Measurements from ENCODE around the gene LRRFIP1.

Gene LRRFIP1

DNA sequence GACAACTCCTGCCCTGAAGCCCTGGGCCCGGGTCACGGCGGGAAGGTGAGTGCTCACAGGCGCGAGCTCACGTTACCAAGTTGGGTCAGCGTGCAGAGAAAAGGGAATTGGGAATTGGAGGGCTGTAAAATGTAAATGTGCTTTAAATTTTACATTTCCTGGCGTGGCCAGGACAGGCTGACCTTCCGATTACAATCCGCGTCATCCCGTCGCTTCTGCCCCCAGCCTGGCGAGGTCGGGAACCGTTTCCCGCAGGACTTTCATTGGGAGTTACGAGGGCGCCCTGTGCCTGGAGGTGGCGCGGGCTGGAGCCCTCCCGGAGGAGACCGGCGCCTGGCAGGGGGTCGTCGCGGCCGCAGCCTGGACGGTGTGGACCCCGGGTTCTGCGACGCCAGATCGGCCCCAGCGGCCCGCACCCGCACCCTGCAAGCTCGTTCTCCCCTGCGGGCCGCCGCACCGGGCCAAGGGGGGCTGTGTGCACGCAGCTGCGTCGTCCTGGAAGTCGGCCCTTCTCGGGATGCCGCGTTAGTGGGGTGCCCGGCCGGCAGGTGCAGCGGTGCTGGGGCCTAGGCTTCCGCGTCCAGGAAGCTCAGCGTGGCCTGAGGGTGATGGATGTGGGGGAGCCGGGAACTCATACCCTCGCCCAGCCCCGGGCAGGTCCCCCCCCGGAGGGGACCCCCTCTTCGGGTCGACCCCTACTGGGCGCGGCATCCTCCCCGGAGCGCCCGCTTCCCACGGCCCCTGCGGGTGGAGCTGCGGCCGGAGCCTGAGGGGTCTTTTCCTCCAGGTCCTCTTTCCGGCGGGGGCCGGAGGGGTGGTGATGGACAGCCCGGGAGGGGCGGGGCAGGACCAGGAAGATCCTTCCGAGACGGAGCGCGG lies 63.9 kb downstream of the LRRFIP1 start:
- H4K20me1 ChIP-seq (ENCODE audit: insufficient read depth, low read length) = no peaks in the 10 kb centered on the region
- H3K36me3 ChIP-seq (replicated peaks; ENCODE audit: insufficient read depth, low read length) = no peaks in the 10 kb centered on the region
- H3K4me1 ChIP-seq (ENCODE audit: low read length) = peaks cover 10% of the 10 kb centered on the region
- no peaks in the 10 kb centered on the region for H3K27me3 ChIP-seq (replicated peaks; ENCODE audit: insufficient read depth, low read length)
- H3K27ac ChIP-seq (ENCODE audit: low read length) = no peak overlapping the region; the same call in 1 of the 2 replicates
- peak overlapping the region; percentile 71 for H3K4me3 ChIP-seq (ENCODE audit: low read length)
- H3F3A ChIP-seq (ENCODE audit: insufficient read depth, low read length) = peaks cover 29% of the 10 kb centered on the region
- H3K4me2 ChIP-seq (ENCODE audit: low read depth, low read length) = peak overlapping the region; percentile 97
- peaks cover 40% of the 10 kb centered on the region for H3K79me2 ChIP-seq (ENCODE audit: low read length)
- H2AFZ ChIP-seq (ENCODE audit: low read length) = peak overlapping the region; percentile 76; the same call in 1 of the 2 replicates
- no peaks in the 10 kb centered on the region for H3K9me3 ChIP-seq (replicated peaks; ENCODE audit: insufficient read depth, low read length)
- peak overlapping the region; percentile 68 for H3K9ac ChIP-seq (ENCODE audit: low read length)
- TF ChIP-seq, protein P1, sequence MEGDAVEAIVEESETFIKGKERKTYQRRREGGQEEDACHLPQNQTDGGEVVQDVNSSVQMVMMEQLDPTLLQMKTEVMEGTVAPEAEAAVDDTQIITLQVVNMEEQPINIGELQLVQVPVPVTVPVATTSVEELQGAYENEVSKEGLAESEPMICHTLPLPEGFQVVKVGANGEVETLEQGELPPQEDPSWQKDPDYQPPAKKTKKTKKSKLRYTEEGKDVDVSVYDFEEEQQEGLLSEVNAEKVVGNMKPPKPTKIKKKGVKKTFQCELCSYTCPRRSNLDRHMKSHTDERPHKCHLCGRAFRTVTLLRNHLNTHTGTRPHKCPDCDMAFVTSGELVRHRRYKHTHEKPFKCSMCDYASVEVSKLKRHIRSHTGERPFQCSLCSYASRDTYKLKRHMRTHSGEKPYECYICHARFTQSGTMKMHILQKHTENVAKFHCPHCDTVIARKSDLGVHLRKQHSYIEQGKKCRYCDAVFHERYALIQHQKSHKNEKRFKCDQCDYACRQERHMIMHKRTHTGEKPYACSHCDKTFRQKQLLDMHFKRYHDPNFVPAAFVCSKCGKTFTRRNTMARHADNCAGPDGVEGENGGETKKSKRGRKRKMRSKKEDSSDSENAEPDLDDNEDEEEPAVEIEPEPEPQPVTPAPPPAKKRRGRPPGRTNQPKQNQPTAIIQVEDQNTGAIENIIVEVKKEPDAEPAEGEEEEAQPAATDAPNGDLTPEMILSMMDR (IDR thresholded peaks at IDR 0.05; ENCODE audit: low read length) = no peak
- TF ChIP-seq EZH2phosphoT487 (IDR thresholded peaks at IDR 0.05; ENCODE audit: low read length) (no peak), EZH2 (optimal IDR thresholded peaks at IDR 0.05; ENCODE audit: low read depth, low read length) (no peak)
- H3K9me2 ChIP-seq (replicated peaks; ENCODE audit: insufficient read depth, low read length) = no peaks in the 10 kb centered on the region
- peak; percentile 38 for DNase-seq

DNA sequence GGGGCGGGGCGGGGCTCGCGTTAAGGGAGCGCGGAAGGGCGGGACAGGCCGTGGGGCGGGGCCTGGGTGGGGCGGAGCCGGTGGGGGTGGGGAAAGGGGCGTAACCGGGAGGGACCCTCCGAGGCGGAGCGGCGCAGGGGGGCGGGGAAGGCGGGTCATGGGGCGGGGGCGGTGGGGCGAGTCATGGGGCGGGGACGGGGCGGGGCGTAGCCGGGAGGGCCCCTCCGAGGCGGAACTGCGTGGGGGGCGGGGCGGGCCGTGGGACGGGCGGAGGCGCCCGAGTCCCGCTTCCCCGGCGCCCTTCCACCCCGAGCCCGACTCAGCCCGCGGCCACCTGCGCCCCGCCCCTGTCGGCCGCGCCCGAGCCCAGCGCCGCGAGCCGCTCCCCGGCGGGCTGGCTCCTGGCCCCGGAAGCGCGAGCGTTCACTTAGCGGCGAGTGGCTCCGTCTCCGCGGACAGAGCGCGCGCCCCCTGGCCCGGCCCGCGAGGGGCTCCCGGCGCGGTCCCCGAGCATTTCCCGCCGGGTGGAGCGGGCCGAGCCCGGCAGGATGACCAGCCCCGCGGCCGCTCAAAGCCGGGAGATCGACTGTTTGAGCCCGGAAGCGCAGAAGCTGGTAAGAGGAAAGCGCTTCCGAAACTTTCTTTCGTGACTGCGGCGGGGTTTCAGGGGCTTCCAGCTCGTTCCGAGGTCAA lies 64.7 kb downstream of the LRRFIP1 start:
- Histone ChIP-seq H3K79me2 (ENCODE audit: low read length) (peaks cover 46% of the 10 kb centered on the region), H2AFZ (ENCODE audit: low read length) (no peak overlapping the region), H3K9ac (ENCODE audit: low read length) (peak overlapping the region; percentile 98), H3F3A (ENCODE audit: insufficient read depth, low read length) (peaks cover 37% of the 10 kb centered on the region), H3K4me1 (ENCODE audit: low read length) (peaks cover 15% of the 10 kb centered on the region), H3K27ac (ENCODE audit: low read length) (peak overlapping the region; percentile 100), H3K9me2 (replicated peaks; ENCODE audit: insufficient read depth, low read length) (no peaks in the 10 kb centered on the region), H3K27me3 (replicated peaks; ENCODE audit: insufficient read depth, low read length) (no peaks in the 10 kb centered on the region), H3K9me3 (replicated peaks; ENCODE audit: insufficient read depth, low read length) (no peaks in the 10 kb centered on the region), H4K20me1 (ENCODE audit: insufficient read depth, low read length) (no peaks in the 10 kb centered on the region), H3K4me3 (ENCODE audit: low read length) (peak overlapping the region; percentile 91), H3K4me2 (ENCODE audit: low read depth, low read length) (peak overlapping the region; percentile 99), H3K36me3 (replicated peaks; ENCODE audit: insufficient read depth, low read length) (no peaks in the 10 kb centered on the region)
- peak; percentile 92 for DNase-seq
- TF ChIP-seq, protein P1 (IDR thresholded peaks at IDR 0.05; ENCODE audit: low read length) = no peak
- no peak for TF ChIP-seq EZH2 (optimal IDR thresholded peaks at IDR 0.05; ENCODE audit: low read depth, low read length)

DNA sequence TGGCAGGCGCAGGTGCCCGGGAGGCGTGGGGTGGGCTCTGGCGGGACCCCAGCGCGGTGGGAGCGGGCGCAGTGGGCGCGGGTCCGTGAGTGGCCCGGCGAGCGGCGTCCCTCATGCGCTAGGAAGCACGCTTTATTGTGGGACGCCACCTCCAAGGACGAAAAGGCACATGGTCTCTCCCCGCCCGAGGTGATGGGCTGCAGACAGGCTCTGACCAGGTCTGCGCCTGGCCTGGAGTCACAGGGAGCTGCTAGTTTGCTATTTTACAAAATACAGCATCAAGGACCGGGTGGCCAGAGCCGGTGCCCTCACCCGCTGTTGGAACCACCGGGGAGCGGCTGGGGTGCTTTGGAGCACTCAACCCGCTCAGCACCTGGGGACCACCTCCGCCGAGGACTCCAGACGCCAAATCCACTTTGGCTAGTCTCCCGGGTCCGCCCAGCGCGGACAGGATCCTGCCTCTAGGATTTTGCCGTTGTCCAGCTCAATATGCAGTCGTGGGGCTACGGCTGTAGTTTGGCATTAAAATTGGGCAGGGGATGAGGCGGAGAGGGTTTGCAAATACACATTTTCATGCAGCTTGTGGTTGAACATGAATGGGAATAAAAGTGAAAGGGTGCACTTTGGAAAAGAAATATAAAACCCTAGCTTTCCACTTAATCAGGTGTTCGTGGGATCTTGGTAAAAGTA lies 65.4 kb downstream of the LRRFIP1 start:
- TF ChIP-seq, protein P1 (IDR thresholded peaks at IDR 0.05; ENCODE audit: low read length) = no peak
- TF ChIP-seq EZH2phosphoT487 (IDR thresholded peaks at IDR 0.05; ENCODE audit: low read length) (no peak), EZH2 (optimal IDR thresholded peaks at IDR 0.05; ENCODE audit: low read depth, low read length) (no peak)
- peaks cover 52% of the 10 kb centered on the region for H3K79me2 ChIP-seq (ENCODE audit: low read length)
- no peaks in the 10 kb centered on the region for H3K9me3 ChIP-seq (replicated peaks; ENCODE audit: insufficient read depth, low read length)
- H3K4me3 ChIP-seq (ENCODE audit: low read length) = peak overlapping the region; percentile 91
- H2AFZ ChIP-seq (ENCODE audit: low read length) = no peak overlapping the region
- H3K9ac ChIP-seq (ENCODE audit: low read length) = peak overlapping the region; percentile 98
- peak overlapping the region; percentile 100 for H3K27ac ChIP-seq (ENCODE audit: low read length)
- H3K36me3 ChIP-seq (replicated peaks; ENCODE audit: insufficient read depth, low read length) = no peaks in the 10 kb centered on the region
- H3K4me1 ChIP-seq (ENCODE audit: low read length) = peaks cover 22% of the 10 kb centered on the region
- peak overlapping the region; percentile 99 for H3K4me2 ChIP-seq (ENCODE audit: low read depth, low read length)
- H3F3A ChIP-seq (ENCODE audit: insufficient read depth, low read length) = peaks cover 44% of the 10 kb centered on the region
- H3K9me2 ChIP-seq (replicated peaks; ENCODE audit: insufficient read depth, low read length) = no peaks in the 10 kb centered on the region
- no peaks in the 10 kb centered on the region for H3K27me3 ChIP-seq (replicated peaks; ENCODE audit: insufficient read depth, low read length)
- no peaks in the 10 kb centered on the region for H4K20me1 ChIP-seq (ENCODE audit: insufficient read depth, low read length)
- DNase-seq = no peak

Measured in MM.1S (cell line).